NOMO-1 (cell line): ENCODE results near the gene INPP5A.
A peak's percentile ranks its signal among the peaks of the same experiment; 100 is the strongest.
"Not testable (repeated sequence)": the region's sequence is repeated elsewhere in the genome, so short reads cannot be mapped to it uniquely, and the experiment has no call there.

Experiments used
- DNase-seq, 2 experiments: peaks; one replicate each; lab custom pipeline; 2025; ENCODE audit not compliant: unreplicated experiment in 2 of 2; lab: John Stamatoyannopoulos, UW

The INPP5A gene

GRCh38 chr10:132546567-132547420 lies 9.2 kb downstream of the INPP5A start:
- no peak for DNase-seq

GRCh38 chr10:132547421-132547861 lies 9.9 kb downstream of the INPP5A start:
- DNase-seq, result no peak

GRCh38 chr10:132548106-132548823 lies 10.7 kb downstream of the INPP5A start:
- DNase-seq, result no peak

GRCh38 chr10:132548869-132549268 lies 11.3 kb downstream of the INPP5A start:
- DNase-seq, result no peak

- no peak for DNase-seq
Observed at GRCh38 chr10:132549371-132549770, 11.8 kb downstream of the INPP5A start.

GRCh38 chr10:132550366-132551092 lies 12.9 kb downstream of the INPP5A start:
- DNase-seq, result no peak

- peak; percentile 78 to 94 for DNase-seq
Observed at GRCh38 chr10:132551093-132551807, 13.7 kb downstream of the INPP5A start.

- DNase-seq, result no peak
Observed at GRCh38 chr10:132551808-132552130, 14.2 kb downstream of the INPP5A start.

GRCh38 chr10:132552635-132553034 lies 15.0 kb downstream of the INPP5A start:
- not testable (repeated sequence) for DNase-seq

- DNase-seq, result not testable (repeated sequence)
Observed at GRCh38 chr10:132553568-132553967, 16.0 kb downstream of the INPP5A start.

- no peak for DNase-seq
Observed at GRCh38 chr10:132554053-132554990, 16.7 kb downstream of the INPP5A start.

- DNase-seq, result peak; percentile 77 to 85
Observed at GRCh38 chr10:132554991-132555647, 17.5 kb downstream of the INPP5A start.

GRCh38 chr10:132555648-132556575 lies 18.3 kb downstream of the INPP5A start:
- DNase-seq, result no peak

- no peak for DNase-seq
Observed at GRCh38 chr10:132556994-132557441, 19.4 kb downstream of the INPP5A start.

- no peak for DNase-seq
Observed at GRCh38 chr10:132557696-132558515, 20.3 kb downstream of the INPP5A start.

- DNase-seq, result no peak
Observed at GRCh38 chr10:132558516-132559413, 21.2 kb downstream of the INPP5A start.
